ENCODE data around the gene SYCN. TPM values are rescaled to one million over a fixed set of nuclear protein-coding genes. Genes with fewer than 3 reads are reported as not detected.

SYCN gene
- total RNA-seq, 4 donors from 2014 or later = not detected

GRCh38 chr19:39202998-39203355 is 1.1 kb downstream of the SYCN start:
- Histone ChIP-seq H3K4me1 (peaks cover 0 to 16% (median 0%) of the 10 kb centered on the region in 3 donors), H3K27ac (no peak overlapping the region), H3K27me3 (peaks cover 3 to 81% (median 12%) of the 10 kb centered on the region in 4 donors), H3K36me3 (peaks cover 0 to 8% (median 0%) of the 10 kb centered on the region in 3 donors), H3K4me3 (no peak overlapping the region), H3K9me3 (no peaks in the 10 kb centered on the region)
- DNase-seq = no peak
- intact Hi-C loops (cut with DNase I) = no loop called here
- 25 to 86% methylated on average over 1 of the region's 1 CpG for WGBS, 2 donors
- TF ChIP-seq POLR2A (IDR thresholded peaks at IDR 0.05) = no peak
- TF ChIP-seq, protein P1, sequence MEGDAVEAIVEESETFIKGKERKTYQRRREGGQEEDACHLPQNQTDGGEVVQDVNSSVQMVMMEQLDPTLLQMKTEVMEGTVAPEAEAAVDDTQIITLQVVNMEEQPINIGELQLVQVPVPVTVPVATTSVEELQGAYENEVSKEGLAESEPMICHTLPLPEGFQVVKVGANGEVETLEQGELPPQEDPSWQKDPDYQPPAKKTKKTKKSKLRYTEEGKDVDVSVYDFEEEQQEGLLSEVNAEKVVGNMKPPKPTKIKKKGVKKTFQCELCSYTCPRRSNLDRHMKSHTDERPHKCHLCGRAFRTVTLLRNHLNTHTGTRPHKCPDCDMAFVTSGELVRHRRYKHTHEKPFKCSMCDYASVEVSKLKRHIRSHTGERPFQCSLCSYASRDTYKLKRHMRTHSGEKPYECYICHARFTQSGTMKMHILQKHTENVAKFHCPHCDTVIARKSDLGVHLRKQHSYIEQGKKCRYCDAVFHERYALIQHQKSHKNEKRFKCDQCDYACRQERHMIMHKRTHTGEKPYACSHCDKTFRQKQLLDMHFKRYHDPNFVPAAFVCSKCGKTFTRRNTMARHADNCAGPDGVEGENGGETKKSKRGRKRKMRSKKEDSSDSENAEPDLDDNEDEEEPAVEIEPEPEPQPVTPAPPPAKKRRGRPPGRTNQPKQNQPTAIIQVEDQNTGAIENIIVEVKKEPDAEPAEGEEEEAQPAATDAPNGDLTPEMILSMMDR (IDR thresholded peaks at IDR 0.05) = no peak

GRCh38 chr19:39200803-39201115 is 3.3 kb downstream of the SYCN start:
- Histone ChIP-seq H3K4me3 (no peak overlapping the region), H3K4me1 (peaks cover 5 to 38% (median 13%) of the 10 kb centered on the region in 3 donors), H3K27me3 (peaks cover 11 to 92% (median 15%) of the 10 kb centered on the region in 4 donors), H3K36me3 (peaks cover 0 to 8% (median 0%) of the 10 kb centered on the region in 3 donors), H3K9me3 (no peaks in the 10 kb centered on the region), H3K27ac (no peak overlapping the region)
- 60 to 69% methylated on average over 1 to 3 of the region's 3 CpGs for WGBS, 2 donors
- TF ChIP-seq, protein P1 (IDR thresholded peaks at IDR 0.05) = no peak
- no peak for TF ChIP-seq POLR2A (IDR thresholded peaks at IDR 0.05)
- intact Hi-C loops (cut with DNase I) = no loop called here
- DNase-seq = no peak

GRCh38 chr19:39200066-39200802 is 3.8 kb downstream of the SYCN start:
- TF ChIP-seq, protein P1 (IDR thresholded peaks at IDR 0.05) = no peak
- TF ChIP-seq POLR2A (IDR thresholded peaks at IDR 0.05) = no peak
- Histone ChIP-seq H3K9me3 (no peaks in the 10 kb centered on the region), H3K4me1 (peaks cover 5 to 44% (median 13%) of the 10 kb centered on the region in 3 donors), H3K27me3 (peaks cover 11 to 97% (median 15%) of the 10 kb centered on the region in 4 donors), H3K4me3 (peak overlapping the region in 2 of 4 donors; percentile 6 to 15), H3K27ac (no peak overlapping the region), H3K36me3 (peaks cover 0 to 8% (median 0%) of the 10 kb centered on the region in 3 donors)
- DNase-seq = no peak
- intact Hi-C loops (cut with DNase I) = no loop called here
- 64 to 83% methylated on average over 9 to 13 of the region's 32 CpGs for WGBS, 2 donors

DNA sequence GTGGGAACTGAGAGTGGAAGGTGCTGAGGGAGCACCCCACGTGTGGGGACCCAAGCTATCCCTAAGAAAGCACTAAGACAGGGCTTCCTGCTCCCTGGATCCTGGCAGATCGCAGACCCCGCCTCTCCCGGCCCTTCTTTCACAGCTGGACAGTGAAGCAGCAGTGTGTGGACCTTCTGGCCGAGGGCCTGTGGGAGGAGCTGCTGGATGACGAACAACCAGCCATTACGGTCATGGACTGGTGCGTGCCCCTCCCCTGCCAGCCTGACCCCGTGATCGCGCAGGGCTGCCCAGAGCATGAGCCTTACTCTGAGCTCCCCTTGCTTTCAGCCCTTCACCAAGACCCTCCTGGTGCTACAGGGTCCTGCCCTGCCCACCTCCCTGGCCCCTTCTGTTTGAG is 5.0 kb downstream of the SYCN start:
- peak overlapping the region; percentile 2 to 53 (median 42) for H3K4me3 ChIP-seq
- peak overlapping the region in 1 of 4 donors; percentile 78 for H3K27ac ChIP-seq
- no peak for DNase-seq
- peaks cover 10 to 98% (median 14%) of the 10 kb centered on the region in 4 donors for H3K27me3 ChIP-seq
- peaks cover 0 to 8% (median 0%) of the 10 kb centered on the region in 3 donors for H3K36me3 ChIP-seq
- intact Hi-C loops (cut with DNase I) = no loop called here
- no peak for TF ChIP-seq POLR2A (IDR thresholded peaks at IDR 0.05)
- TF ChIP-seq, protein P1 (IDR thresholded peaks at IDR 0.05) = no peak
- H3K9me3 ChIP-seq = no peaks in the 10 kb centered on the region
- 49 to 60% methylated on average over 5 to 8 of the region's 11 CpGs for WGBS, 2 donors
- peaks cover 5 to 46% (median 13%) of the 10 kb centered on the region in 3 donors for H3K4me1 ChIP-seq

- 33 to 40% methylated on average over 4 to 5 of the region's 5 CpGs for WGBS, 2 donors
- no peak for DNase-seq
- Histone ChIP-seq H3K27me3 (peaks cover 3 to 86% (median 7%) of the 10 kb centered on the region in 4 donors), H3K4me3 (peak overlapping the region; percentile 40 to 55 (median 48)), H3K27ac (peak overlapping the region in 3 of 4 donors; percentile 72 to 80 (median 78)), H3K9me3 (no peaks in the 10 kb centered on the region), H3K4me1 (peaks cover 5 to 55% (median 13%) of the 10 kb centered on the region in 3 donors), H3K36me3 (peaks cover 0 to 8% (median 0%) of the 10 kb centered on the region in 3 donors)
- TF ChIP-seq, protein P1 (IDR thresholded peaks at IDR 0.05) = peak in 1 of 6 experiments; percentile 4
- no peak for TF ChIP-seq POLR2A (IDR thresholded peaks at IDR 0.05)
- intact Hi-C loops (cut with DNase I) = no loop called here
These were observed 6.3 kb downstream of the SYCN start for GRCh38 chr19:39197808-39198207.
